Neuronal stem cell (in vitro differentiated cells): ENCODE results near the gene MARCHF3.

Experiments used
- DNase-seq: peaks from one replicate; pipeline ENCODE4 v3.0.0-alpha.2; 2013; ENCODE audit warnings: low spot score
- H2AFZ ChIP-seq: one replicate; pipeline ENCODE4 v1.6.1; 2013; ENCODE audit warnings: mild to moderate bottlenecking, low read length, inconsistent platforms
- H2AK5ac ChIP-seq: 2 replicates; pipeline ENCODE4 v1.6.1; 2013; ENCODE audit warnings: low read depth, mild to moderate bottlenecking, inconsistent platforms, low read length, moderate library complexity, mixed read lengths
- H2BK120ac ChIP-seq: 2 replicates; pipeline ENCODE4 v1.6.1; 2013; ENCODE audit warnings: low read depth, mild to moderate bottlenecking, inconsistent platforms, low read length, moderate library complexity, mixed read lengths
- H2BK12ac ChIP-seq: one replicate; pipeline ENCODE4 v1.6.1; 2013; ENCODE audit warnings: low read length, inconsistent platforms
- H2BK15ac ChIP-seq: 2 replicates; pipeline ENCODE4 v1.6.1; 2013; ENCODE audit warnings: mild to moderate bottlenecking, low read length, inconsistent platforms, mixed read lengths
- H2BK5ac ChIP-seq: one replicate; pipeline ENCODE4 v1.6.1; 2013; ENCODE audit warnings: inconsistent platforms, mild to moderate bottlenecking, low read length, moderate library complexity
- H3K14ac ChIP-seq: one replicate; pipeline ENCODE4 v1.6.1; 2013; ENCODE audit warnings: low read length, inconsistent platforms
- H3K18ac ChIP-seq: 2 replicates; pipeline ENCODE4 v1.6.1; 2013; ENCODE audit warnings: low read length, inconsistent platforms
- H3K23ac ChIP-seq: 2 replicates; pipeline ENCODE4 v1.6.1; 2013; ENCODE audit warnings: low read depth, mild to moderate bottlenecking, mixed read lengths, low read length, inconsistent platforms; ENCODE audit not compliant: poor library complexity
- H3K27ac ChIP-seq: replicated peaks from 3 replicates; pipeline ENCODE4 v1.5.1; 2013; ENCODE audit warnings: low read length, inconsistent platforms
- H3K27me3 ChIP-seq, 3 experiments: 2 replicates each; pipeline ENCODE4 v1.6.1; 2013; ENCODE audit warnings: low read length in 3 of 3, mild to moderate bottlenecking in 2 of 3, inconsistent platforms in 1 of 3, low read depth in 1 of 3, mixed read lengths in 1 of 3, moderate library complexity in 1 of 3; ENCODE audit not compliant: control insufficient read depth in 3 of 3, insufficient read depth in 3 of 3
- H3K36me3 ChIP-seq, 2 donors: replicated peaks in 1 of 2; 2 replicates each; pipeline ENCODE4 v1.6.1; 2013; ENCODE audit warnings: low read length in 2 of 2; ENCODE audit not compliant: control insufficient read depth in 2 of 2, insufficient read depth in 2 of 2
- H3K4ac ChIP-seq: 2 replicates; pipeline ENCODE4 v1.6.1; 2013; ENCODE audit warnings: inconsistent platforms, mild to moderate bottlenecking, low read length, moderate library complexity
- H3K4me1 ChIP-seq, 2 donors: 1 replicate in 1 of 2; 2 replicates in 1 of 2; pipeline ENCODE4 v1.6.1; 2013; ENCODE audit warnings: low read length in 2 of 2, low read depth in 1 of 2; ENCODE audit not compliant: control insufficient read depth in 2 of 2, insufficient read depth in 1 of 2
- H3K4me2 ChIP-seq: one replicate; pipeline ENCODE4 v1.6.1; 2013; ENCODE audit warnings: mild to moderate bottlenecking, low read length, inconsistent platforms; ENCODE audit not compliant: insufficient read depth, poor library complexity, severe bottlenecking
- H3K4me3 ChIP-seq, 2 donors: 2 replicates each; pipeline ENCODE4 v1.5.1; 2013; ENCODE audit warnings: low read length in 2 of 2, mild to moderate bottlenecking in 2 of 2, inconsistent platforms in 1 of 2, moderate library complexity in 1 of 2
- H3K79me1 ChIP-seq: one replicate; pipeline ENCODE4 v1.6.1; 2013; ENCODE audit warnings: low read depth, mild to moderate bottlenecking, inconsistent platforms, low read length, moderate library complexity
- H3K9ac ChIP-seq: one replicate; pipeline ENCODE4 v1.6.1; 2013; ENCODE audit warnings: mild to moderate bottlenecking, low read depth, low read length, inconsistent platforms; ENCODE audit not compliant: poor library complexity
- H3K9me3 ChIP-seq, 2 donors: replicated peaks in 1 of 2; 2 replicates each; pipeline versions ENCODE3 to v1.6.1; 2013; ENCODE audit warnings: low read length in 2 of 2, mild to moderate bottlenecking in 2 of 2, inconsistent platforms in 1 of 2, low read depth in 1 of 2, mixed read lengths in 1 of 2, moderate library complexity in 1 of 2; ENCODE audit not compliant: control insufficient read depth in 2 of 2, insufficient read depth in 1 of 2
- H4K8ac ChIP-seq: one replicate; pipeline ENCODE4 v1.6.1; 2013; ENCODE audit warnings: low read depth, mild to moderate bottlenecking, inconsistent platforms, low read length, moderate library complexity
- H4K91ac ChIP-seq: one replicate; pipeline ENCODE4 v1.6.1; 2013; ENCODE audit warnings: low read length, low read depth, mild to moderate bottlenecking, inconsistent platforms; ENCODE audit not compliant: poor library complexity
- WGBS, 2 donors: extraction: QIAGEN DNeasy Blood & Tissue Kit; methylation state at CpG; one replicate each; pipeline ENCODE4 v1.1.7; 2013; ENCODE audit warnings: missing lambda C conversion rate in 2 of 2, mixed read lengths in 1 of 2; ENCODE audit not compliant: insufficient read length in 2 of 2, insufficient replicate concordance in 1 of 2; ENCODE audit errors: extremely low coverage in 2 of 2; 5-methylcytosine and 5-hydroxymethylcytosine counted together

The MARCHF3 gene

GRCh38 chr5:126970517-126971017 is 59.8 kb downstream of the MARCHF3 start:
- no peak for DNase-seq
- H3K23ac ChIP-seq, result no peak overlapping the region
- H2BK12ac ChIP-seq, result no peak overlapping the region
- no peak overlapping the region for H2BK15ac ChIP-seq
- no peaks in the 10 kb centered on the region for H3K27me3 ChIP-seq
- no peak overlapping the region for H3K4me3 ChIP-seq
- no peak overlapping the region for H3K4me2 ChIP-seq
- no peak overlapping the region for H2BK120ac ChIP-seq
- H3K4ac ChIP-seq, result no peak overlapping the region
- no peaks in the 10 kb centered on the region for H3K79me1 ChIP-seq
- no peak overlapping the region for H2AK5ac ChIP-seq
- H4K91ac ChIP-seq, result no peak overlapping the region
- H3K18ac ChIP-seq, result no peak overlapping the region
- H3K27ac ChIP-seq, result no peak overlapping the region
- no peaks in the 10 kb centered on the region for H3K36me3 ChIP-seq
- WGBS, 2 donors, result no CpG with 5 or more reads among the region's 2 CpGs
- H3K4me1 ChIP-seq, result peaks cover 1 to 4% of the 10 kb centered on the region in 2 donors
- no peak overlapping the region for H2AFZ ChIP-seq
- no peaks in the 10 kb centered on the region for H3K9me3 ChIP-seq
- no peak overlapping the region for H2BK5ac ChIP-seq
- no peak overlapping the region for H4K8ac ChIP-seq
- H3K9ac ChIP-seq, result no peak overlapping the region
- H3K14ac ChIP-seq, result no peak overlapping the region

- no peak overlapping the region for H3K9ac ChIP-seq
- H2BK15ac ChIP-seq, result no peak overlapping the region
- H3K4ac ChIP-seq, result no peak overlapping the region
- H3K36me3 ChIP-seq, result no peaks in the 10 kb centered on the region
- H3K4me1 ChIP-seq, result peaks cover 0 to 2% of the 10 kb centered on the region in 2 donors
- no peak overlapping the region for H3K23ac ChIP-seq
- no peak overlapping the region for H2AFZ ChIP-seq
- H2BK12ac ChIP-seq, result no peak overlapping the region
- H3K9me3 ChIP-seq, result no peaks in the 10 kb centered on the region
- H3K79me1 ChIP-seq, result no peaks in the 10 kb centered on the region
- no peak overlapping the region for H3K14ac ChIP-seq
- H3K18ac ChIP-seq, result no peak overlapping the region
- H4K8ac ChIP-seq, result no peak overlapping the region
- H3K4me3 ChIP-seq, result no peak overlapping the region
- H2BK120ac ChIP-seq, result no peak overlapping the region
- no peak overlapping the region for H2AK5ac ChIP-seq
- no peak overlapping the region for H3K4me2 ChIP-seq
- DNase-seq, result no peak
- no CpG with 5 or more reads among the region's 2 CpGs for WGBS, 2 donors
- no peak overlapping the region for H4K91ac ChIP-seq
- no peak overlapping the region for H2BK5ac ChIP-seq
- no peak overlapping the region for H3K27ac ChIP-seq
- no peaks in the 10 kb centered on the region for H3K27me3 ChIP-seq
These were observed 60.8 kb downstream of the MARCHF3 start for GRCh38 chr5:126969548-126969947.

- Histone ChIP-seq H3K4me3 (no peak overlapping the region), H2BK15ac (no peak overlapping the region), H2BK5ac (no peak overlapping the region), H3K23ac (no peak overlapping the region), H3K27me3 (no peaks in the 10 kb centered on the region), H3K9ac (no peak overlapping the region), H3K4me2 (no peak overlapping the region), H3K27ac (no peak overlapping the region), H3K79me1 (no peaks in the 10 kb centered on the region), H4K8ac (no peak overlapping the region), H2AFZ (no peak overlapping the region), H3K9me3 (no peaks in the 10 kb centered on the region), H3K18ac (no peak overlapping the region), H2BK120ac (no peak overlapping the region), H3K36me3 (no peaks in the 10 kb centered on the region), H2AK5ac (no peak overlapping the region), H4K91ac (no peak overlapping the region), H3K14ac (no peak overlapping the region), H3K4ac (no peak overlapping the region), H2BK12ac (no peak overlapping the region), H3K4me1 (peaks cover 0 to 2% of the 10 kb centered on the region in 2 donors)
- DNase-seq, result no peak
- no CpG with 5 or more reads among the region's 2 CpGs for WGBS, 2 donors
These were observed 62.4 kb downstream of the MARCHF3 start for GRCh38 chr5:126967808-126968466.

- no peak overlapping the region for H3K27ac ChIP-seq
- H2BK5ac ChIP-seq, result no peak overlapping the region
- no peak overlapping the region for H4K8ac ChIP-seq
These were observed 64.9 kb downstream of the MARCHF3 start for GRCh38 chr5:126965487-126965886.

More at GRCh38 chr5:126965487-126965886, 64.9 kb downstream of the MARCHF3 start:
- H2BK120ac ChIP-seq, result no peak overlapping the region
- no peak overlapping the region for H2BK12ac ChIP-seq
- no peak overlapping the region for H3K4me3 ChIP-seq
- no peaks in the 10 kb centered on the region for H3K27me3 ChIP-seq
- H3K4me2 ChIP-seq, result no peak overlapping the region
- H3K9ac ChIP-seq, result no peak overlapping the region
- H2AFZ ChIP-seq, result no peak overlapping the region
- DNase-seq, result no peak
- H3K9me3 ChIP-seq, result no peaks in the 10 kb centered on the region
- H3K4ac ChIP-seq, result no peak overlapping the region
- no peaks in the 10 kb centered on the region for H3K4me1 ChIP-seq
- no peak overlapping the region for H3K18ac ChIP-seq
- no peak overlapping the region for H2AK5ac ChIP-seq
- H2BK15ac ChIP-seq, result no peak overlapping the region
- H3K23ac ChIP-seq, result no peak overlapping the region
- H3K36me3 ChIP-seq, result no peaks in the 10 kb centered on the region
- H3K14ac ChIP-seq, result no peak overlapping the region
- no peaks in the 10 kb centered on the region for H3K79me1 ChIP-seq
- no peak overlapping the region for H4K91ac ChIP-seq
